ENCODE data around the gene SLC35E4. TPM values are rescaled to one million over a fixed set of nuclear protein-coding genes. Genes with fewer than 3 reads are reported as not detected.
"Not testable (repeated sequence)": the region's sequence is repeated elsewhere in the genome, so short reads cannot be mapped to it uniquely, and the experiment has no call there.

SLC35E4 gene
- total RNA-seq, 6 experiments from 2014 or later, result 0.22 to 1.7 (median 0.48) TPM

GRCh38 chr22:30628491-30628890 lies 7.1 kb upstream of the SLC35E4 start:
- Histone ChIP-seq H3K36me3 (no peaks in the 10 kb centered on the region), H3K4me1 (no peaks in the 10 kb centered on the region), H3K27ac (no peak overlapping the region), H3K4me3 (no peak overlapping the region), H3K9me3 (no peaks in the 10 kb centered on the region), H3K27me3 (no peaks in the 10 kb centered on the region)
- 67% methylated on average over 1 of the region's 4 CpGs for WGBS (ENCODE audit: insufficient coverage, low coverage, low lambda C conversion rate, missing lambda C conversion rate)
- DNase-seq (no peak), ATAC-seq (no peak)
- intact Hi-C loops (cut with DNase I), result loop anchor here in 1 of 2 donors (10.0 kb wide), 1 partner anchor 296 kb away; no protein-coding TSS in a partner anchor
- TF ChIP-seq POLR2A (IDR thresholded peaks at IDR 0.05) (no peak), CTCF (IDR thresholded peaks at IDR 0.05) (no peak)

- not testable (repeated sequence) for H3K27ac ChIP-seq, DNase-seq, H3K36me3 ChIP-seq, H3K27me3 ChIP-seq, H3K9me3 ChIP-seq, ATAC-seq, H3K4me3 ChIP-seq
- 87% methylated on average over 7 of the region's 31 CpGs for WGBS (ENCODE audit: insufficient coverage, low coverage, low lambda C conversion rate, missing lambda C conversion rate)
- intact Hi-C loops (cut with DNase I), result loop anchor here in 1 of 2 donors (10.0 kb wide), 1 partner anchor 123 kb away; no protein-coding TSS in a partner anchor
- H3K4me1 ChIP-seq, result peaks cover 0 to 14% (median 6%) of the 10 kb centered on the region in 4 donors
Observed at GRCh38 chr22:30631469-30631868, 4.1 kb upstream of the SLC35E4 start.

GRCh38 chr22:30634471-30635233 lies 929 bp upstream of the SLC35E4 start:
- intact Hi-C loops (cut with DNase I), result loop anchor here in 1 of 2 donors (10.0 kb wide), 1 partner anchor 120 kb away; no protein-coding TSS in a partner anchor
- 12% methylated on average over 6 of the region's 29 CpGs for WGBS (ENCODE audit: insufficient coverage, low coverage, low lambda C conversion rate, missing lambda C conversion rate)

GRCh38 chr22:30636226-30637077 lies 871 bp downstream of the SLC35E4 start:
- intact Hi-C loops (cut with DNase I), result loop anchor here in 1 of 2 donors (10.0 kb wide), 1 partner anchor 118 kb away; no protein-coding TSS in a partner anchor
- H3K27ac ChIP-seq, result peak overlapping the region in 1 of 3 donors; percentile 54
- peak overlapping the region; percentile 57 to 64 (median 59) for H3K4me3 ChIP-seq
- 63% methylated on average over 6 of the region's 45 CpGs for WGBS (ENCODE audit: insufficient coverage, low coverage, low lambda C conversion rate, missing lambda C conversion rate)
- peak in 3 of 4 donors; percentile 1 to 8 (median 4) for ATAC-seq
- no peaks in the 10 kb centered on the region for H3K27me3 ChIP-seq
- TF ChIP-seq CTCF (IDR thresholded peaks at IDR 0.05) (no peak), POLR2A (IDR thresholded peaks at IDR 0.05) (no peak)
- no peaks in the 10 kb centered on the region for H3K36me3 ChIP-seq
- H3K4me1 ChIP-seq, result peaks cover 0 to 17% (median 8%) of the 10 kb centered on the region in 4 donors
- DNase-seq, result peak in 2 of 3 donors; percentile 35 to 65
- H3K9me3 ChIP-seq, result no peaks in the 10 kb centered on the region

More at GRCh38 chr22:30634471-30635233, 929 bp upstream of the SLC35E4 start:
- peak; percentile 83 to 85 (median 85) for DNase-seq
- H3K36me3 ChIP-seq, result no peaks in the 10 kb centered on the region
- peak; percentile 72 to 79 (median 76) for ATAC-seq
- H3K4me3 ChIP-seq, result peak overlapping the region in 1 of 3 donors; percentile 59
- peak overlapping the region; percentile 44 to 68 (median 63) for H3K27ac ChIP-seq
- no peaks in the 10 kb centered on the region for H3K9me3 ChIP-seq
- peaks cover 0 to 17% (median 8%) of the 10 kb centered on the region in 4 donors for H3K4me1 ChIP-seq
- no peaks in the 10 kb centered on the region for H3K27me3 ChIP-seq
- TF ChIP-seq POLR2A (IDR thresholded peaks at IDR 0.05) (no peak), CTCF (IDR thresholded peaks at IDR 0.05) (peak; percentile 91 to 97 (median 94))

All from right lobe of liver (tissue), 6 donors.